Activated B cell treated with CpG ODN at 0.5 μM for 24 hours (primary cell): ENCODE measurements around the gene FAT4. TPM values are rescaled to one million over a fixed set of nuclear protein-coding genes. Genes with fewer than 3 reads are reported as not detected.

Experiments
- ATAC-seq: fragments of 200-7000 bp; cut with Tn5 transposase; one replicate; pipeline ENCODE4 v1.10.0; 2021; ENCODE audit warnings: low read depth, mild to moderate bottlenecking, moderate library complexity
- CTCF ChIA-PET: fragments of 350-600 bp; sonication (Branson Sonifier 250); formaldehyde crosslinking; loops from one replicate; lab custom pipeline; 2021; ENCODE audit warnings: antibody characterized with exemption; lab: Charles Lee
- POLR2A ChIA-PET: fragments of 350-600 bp; sonication (Branson Sonifier 250); formaldehyde crosslinking; loops from one replicate; lab custom pipeline; 2021; ENCODE audit warnings: antibody characterized with exemption; lab: Charles Lee
- DNase-seq: peaks from one replicate; pipeline ENCODE4 v3.0.0; 2022
- H3K27ac Mint-ChIP-seq: one replicate; pipeline ENCODE4 v1.8.0; 2020; ENCODE audit warnings: mixed read lengths
- H3K27me3 Mint-ChIP-seq: one replicate; pipeline ENCODE4 v1.8.0; 2021; ENCODE audit warnings: mixed read lengths
- H3K36me3 Mint-ChIP-seq: one replicate; pipeline ENCODE4 v1.8.0; 2021; ENCODE audit warnings: low read depth, mixed read lengths
- H3K4me1 Mint-ChIP-seq: one replicate; pipeline ENCODE4 v1.8.0; 2021; ENCODE audit warnings: mixed read lengths
- H3K4me3 Mint-ChIP-seq: one replicate; pipeline ENCODE4 v1.8.0; 2020; ENCODE audit warnings: mild to moderate bottlenecking, mixed read lengths
- H3K9me3 Mint-ChIP-seq: one replicate; pipeline ENCODE4 v1.8.0; 2020; ENCODE audit warnings: mixed read lengths
- CTCF ChIP-seq: fragments of 200-600 bp; IDR thresholded peaks from one replicate; pipeline ENCODE4 v1.8.0; 2022; ENCODE audit warnings: antibody characterized with exemption, mild to moderate bottlenecking
- intact Hi-C: fragments of 100-400 bp; cut with micrococcal nuclease; formaldehyde crosslinking; loops from one replicate; pipeline ENCODE4 v1.15.1; 2024
- total RNA-seq: library from RNA; stranded (reverse); gene quantifications from 2 replicates; pipeline ENCODE4 v1.2.3, GENCODE V29; 2022

The FAT4 gene
- total RNA-seq, 1 donor from 2014 or later = not detected

- ATAC-seq = no peak
- peak overlapping the region; percentile 24 for H3K4me3 Mint-ChIP-seq
Measured at GRCh38 chr4:125313497-125313896, 1.3 kb upstream of the FAT4 start.

DNA sequence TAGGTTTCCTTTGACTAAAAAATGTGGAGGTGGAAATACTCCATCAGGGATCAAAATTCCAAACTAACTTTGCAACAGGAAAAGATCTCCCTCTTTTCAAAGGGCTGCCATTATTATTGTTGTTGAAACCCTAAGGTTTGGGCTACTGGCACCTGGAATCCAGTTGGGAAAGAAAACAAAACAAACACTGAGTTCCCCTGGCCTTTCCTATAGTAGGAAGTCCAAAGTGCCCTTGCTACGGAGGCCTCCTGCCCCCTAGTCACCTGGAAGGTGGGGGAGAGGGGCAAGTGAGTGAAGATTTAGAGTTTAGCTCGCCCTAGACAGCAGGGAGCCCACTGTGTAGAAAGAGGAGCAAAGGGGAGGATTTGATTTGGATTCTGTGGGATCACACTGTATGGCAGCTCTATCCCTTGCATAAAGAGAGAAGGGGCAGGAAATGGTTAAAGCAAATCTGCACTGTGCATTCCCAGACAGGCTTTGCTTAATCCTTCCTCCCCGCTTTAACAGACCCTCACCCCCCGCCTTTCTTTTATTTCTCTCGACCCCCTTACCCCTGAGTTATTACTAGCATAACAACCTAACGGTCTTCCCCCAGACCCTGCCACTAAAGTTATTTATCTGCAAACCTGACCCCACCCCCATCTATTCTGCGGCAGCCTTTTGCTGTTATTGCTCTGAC lies 627 bp upstream of the FAT4 start:
- no peak for DNase-seq
- peaks cover 50% of the 10 kb centered on the region for H3K27me3 Mint-ChIP-seq
- no peaks in the 10 kb centered on the region for H3K9me3 Mint-ChIP-seq
- intact Hi-C loops = no loop called here
- CTCF ChIA-PET = no interaction called here
- H3K4me1 Mint-ChIP-seq = peaks cover 42% of the 10 kb centered on the region
- POLR2A ChIA-PET = no interaction called here
- TF ChIP-seq CTCF = no peak
- no peak overlapping the region for H3K27ac Mint-ChIP-seq
- H3K4me3 Mint-ChIP-seq = peak overlapping the region; percentile 80
- no peak for ATAC-seq
- H3K36me3 Mint-ChIP-seq = no peaks in the 10 kb centered on the region

More at GRCh38 chr4:125313497-125313896, 1.3 kb upstream of the FAT4 start:
- Mint-ChIP-seq H3K4me1 (peaks cover 42% of the 10 kb centered on the region), H3K27ac (no peak overlapping the region), H3K9me3 (no peaks in the 10 kb centered on the region), H3K36me3 (no peaks in the 10 kb centered on the region), H3K27me3 (peaks cover 46% of the 10 kb centered on the region)
- no peak for DNase-seq
- POLR2A ChIA-PET = no interaction called here
- intact Hi-C loops = no loop called here
- no peak for TF ChIP-seq CTCF
- CTCF ChIA-PET = interaction anchor here (0.6 kb wide), 1 partner anchor 53 kb away, joined by 3 read pairs; no protein-coding TSS in a partner anchor

DNA sequence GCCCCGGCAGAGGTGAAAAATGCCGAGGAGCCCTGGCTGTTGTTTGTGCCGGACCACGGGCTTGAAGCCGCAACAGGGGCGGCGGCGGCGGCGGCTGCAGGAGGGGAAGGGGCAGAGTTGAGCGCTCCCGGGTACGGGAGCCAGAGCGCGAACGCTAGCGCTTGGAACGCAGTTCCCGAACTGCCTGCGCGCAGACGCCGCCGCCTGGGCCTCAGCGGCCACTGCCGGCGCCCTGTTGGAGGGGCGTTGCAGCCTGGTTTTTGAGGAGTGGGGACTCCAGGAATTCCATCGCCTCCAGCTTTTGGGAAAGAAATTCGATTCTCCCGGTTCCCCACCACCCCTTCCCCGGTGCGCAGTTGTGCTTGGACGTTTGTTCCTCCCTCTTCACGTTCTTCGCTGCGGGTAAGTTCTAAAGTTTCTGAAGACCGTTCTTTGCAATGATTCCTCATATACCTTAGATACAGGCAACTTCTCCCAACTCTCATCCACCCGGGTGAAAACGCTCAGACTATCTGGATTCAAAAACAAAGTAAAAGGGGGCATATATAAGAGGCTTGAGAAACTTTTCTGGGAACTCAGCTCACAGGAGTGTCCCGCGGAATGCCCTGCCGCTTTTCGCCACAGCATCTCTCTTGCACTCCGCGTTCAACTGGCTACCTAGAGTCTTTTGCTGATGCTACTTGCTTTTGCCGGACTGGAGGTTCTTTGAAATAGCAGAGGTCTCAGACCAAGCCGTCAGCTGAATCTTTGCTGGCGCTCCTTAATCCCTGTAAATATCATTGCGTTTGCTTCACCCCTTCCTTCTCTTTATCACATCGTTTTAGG lies 1.0 kb downstream of the FAT4 start:
- H3K27me3 Mint-ChIP-seq = peaks cover 50% of the 10 kb centered on the region
- no peak for ATAC-seq
- no peaks in the 10 kb centered on the region for H3K36me3 Mint-ChIP-seq
- intact Hi-C loops = no loop called here
- peak overlapping the region; percentile 80 for H3K4me3 Mint-ChIP-seq
- ChIA-PET CTCF (no interaction called here), POLR2A (no interaction called here)
- H3K27ac Mint-ChIP-seq = no peak overlapping the region
- no peak for TF ChIP-seq CTCF
- DNase-seq = no peak
- H3K4me1 Mint-ChIP-seq = peaks cover 42% of the 10 kb centered on the region
- no peaks in the 10 kb centered on the region for H3K9me3 Mint-ChIP-seq

DNA sequence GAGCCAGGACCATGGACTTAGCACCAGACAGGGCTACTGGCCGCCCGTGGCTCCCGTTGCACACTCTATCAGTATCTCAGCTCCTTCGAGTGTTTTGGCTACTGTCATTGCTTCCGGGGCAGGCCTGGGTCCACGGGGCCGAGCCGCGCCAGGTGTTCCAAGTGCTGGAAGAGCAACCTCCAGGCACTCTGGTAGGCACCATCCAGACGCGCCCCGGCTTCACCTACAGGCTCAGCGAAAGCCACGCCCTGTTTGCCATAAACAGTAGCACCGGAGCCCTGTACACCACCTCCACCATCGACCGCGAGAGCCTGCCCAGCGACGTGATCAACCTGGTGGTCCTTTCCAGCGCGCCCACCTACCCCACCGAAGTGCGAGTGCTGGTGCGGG lies 1.6 kb downstream of the FAT4 start:
- H3K27ac Mint-ChIP-seq = no peak overlapping the region
- no peak for ATAC-seq
- DNase-seq = no peak
- H3K4me1 Mint-ChIP-seq = peaks cover 42% of the 10 kb centered on the region
- intact Hi-C loops = no loop called here
- H3K36me3 Mint-ChIP-seq = no peaks in the 10 kb centered on the region
- POLR2A ChIA-PET = no interaction called here
- peak overlapping the region; percentile 80 for H3K4me3 Mint-ChIP-seq
- H3K27me3 Mint-ChIP-seq = peaks cover 48% of the 10 kb centered on the region
- CTCF ChIA-PET = no interaction called here
- no peak for TF ChIP-seq CTCF
- no peaks in the 10 kb centered on the region for H3K9me3 Mint-ChIP-seq

DNA sequence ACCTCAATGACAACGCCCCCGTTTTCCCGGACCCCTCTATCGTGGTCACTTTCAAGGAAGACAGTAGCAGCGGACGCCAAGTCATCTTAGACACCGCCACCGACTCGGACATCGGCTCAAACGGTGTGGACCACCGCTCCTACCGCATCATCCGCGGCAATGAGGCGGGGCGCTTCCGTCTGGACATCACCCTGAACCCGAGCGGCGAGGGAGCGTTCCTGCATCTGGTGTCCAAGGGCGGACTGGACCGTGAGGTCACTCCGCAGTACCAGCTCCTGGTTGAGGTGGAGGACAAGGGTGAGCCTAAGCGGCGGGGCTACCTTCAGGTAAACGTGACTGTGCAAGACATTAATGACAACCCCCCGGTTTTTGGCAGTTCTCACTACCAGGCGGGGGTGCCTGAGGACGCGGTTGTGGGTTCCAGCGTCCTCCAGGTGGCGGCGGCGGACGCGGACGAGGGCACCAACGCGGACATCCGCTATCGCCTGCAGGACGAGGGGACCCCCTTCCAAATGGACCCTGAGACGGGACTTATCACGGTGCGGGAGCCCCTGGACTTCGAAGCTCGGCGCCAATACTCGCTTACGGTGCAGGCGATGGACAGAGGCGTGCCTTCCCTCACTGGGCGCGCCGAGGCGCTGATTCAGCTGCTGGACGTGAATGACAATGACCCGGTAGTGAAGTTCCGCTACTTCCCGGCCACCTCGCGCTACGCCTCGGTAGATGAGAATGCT lies 2.2 kb downstream of the FAT4 start:
- POLR2A ChIA-PET = no interaction called here

More for the DNA sequence above, 2.2 kb downstream of the FAT4 start:
- H3K27ac Mint-ChIP-seq = no peak overlapping the region
- DNase-seq = no peak
- H3K9me3 Mint-ChIP-seq = no peaks in the 10 kb centered on the region
- no peak for TF ChIP-seq CTCF
- peaks cover 42% of the 10 kb centered on the region for H3K4me1 Mint-ChIP-seq
- intact Hi-C loops = no loop called here
- H3K36me3 Mint-ChIP-seq = no peaks in the 10 kb centered on the region
- CTCF ChIA-PET = no interaction called here
- no peak for ATAC-seq
- H3K27me3 Mint-ChIP-seq = peaks cover 46% of the 10 kb centered on the region
- peak overlapping the region; percentile 80 for H3K4me3 Mint-ChIP-seq
